ENCODE data around the gene CHD2.

CHD2 gene

DNA sequence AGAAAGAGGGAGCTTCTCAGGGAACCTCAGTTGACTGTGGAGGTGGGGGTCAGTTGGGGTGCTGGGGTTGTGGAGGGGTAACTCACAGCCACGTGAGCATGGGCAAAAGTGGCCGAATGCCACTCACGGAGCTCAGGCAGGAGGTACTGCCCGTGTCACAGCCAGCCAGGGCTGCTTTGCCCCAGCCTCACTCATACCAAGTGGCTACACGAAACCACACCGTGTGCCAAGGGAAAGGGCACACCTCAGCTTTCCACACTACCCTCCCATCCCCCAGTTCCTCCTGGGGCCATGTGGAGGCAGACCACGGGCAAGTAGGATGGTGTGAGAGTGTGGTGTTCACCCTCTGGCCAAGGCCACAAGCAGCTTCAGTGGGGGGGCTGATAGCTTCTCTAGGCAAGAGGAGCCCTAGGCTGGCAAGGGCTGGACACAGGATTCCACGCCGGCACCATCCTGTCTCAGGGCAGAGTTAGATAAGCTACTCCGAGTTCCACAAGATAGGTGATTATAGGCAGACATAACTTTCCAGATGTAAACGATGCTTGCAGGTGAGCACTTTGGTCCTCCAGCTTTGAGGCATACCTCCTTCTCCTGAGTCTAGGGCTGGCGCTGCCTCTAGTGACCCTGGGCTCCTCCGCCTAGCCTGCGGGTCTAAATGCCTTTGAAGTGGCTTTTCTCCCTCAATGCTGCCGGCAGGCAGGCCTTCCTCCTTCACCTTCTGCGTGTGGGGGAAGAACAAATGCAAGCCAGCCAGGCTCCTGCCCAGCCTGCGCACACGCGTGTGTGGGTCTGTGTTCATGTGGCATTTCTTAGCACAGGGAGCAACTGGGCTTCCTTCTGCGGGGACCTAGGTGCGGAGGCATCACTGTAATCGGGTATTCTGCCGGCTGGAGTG, 163.9 kb downstream of the CHD2 start:
- no peak for TF ChIP-seq EZH2phosphoT487 (IDR thresholded peaks at IDR 0.05; ENCODE audit: borderline replicate concordance, low read length)
- TF ChIP-seq, protein P1, sequence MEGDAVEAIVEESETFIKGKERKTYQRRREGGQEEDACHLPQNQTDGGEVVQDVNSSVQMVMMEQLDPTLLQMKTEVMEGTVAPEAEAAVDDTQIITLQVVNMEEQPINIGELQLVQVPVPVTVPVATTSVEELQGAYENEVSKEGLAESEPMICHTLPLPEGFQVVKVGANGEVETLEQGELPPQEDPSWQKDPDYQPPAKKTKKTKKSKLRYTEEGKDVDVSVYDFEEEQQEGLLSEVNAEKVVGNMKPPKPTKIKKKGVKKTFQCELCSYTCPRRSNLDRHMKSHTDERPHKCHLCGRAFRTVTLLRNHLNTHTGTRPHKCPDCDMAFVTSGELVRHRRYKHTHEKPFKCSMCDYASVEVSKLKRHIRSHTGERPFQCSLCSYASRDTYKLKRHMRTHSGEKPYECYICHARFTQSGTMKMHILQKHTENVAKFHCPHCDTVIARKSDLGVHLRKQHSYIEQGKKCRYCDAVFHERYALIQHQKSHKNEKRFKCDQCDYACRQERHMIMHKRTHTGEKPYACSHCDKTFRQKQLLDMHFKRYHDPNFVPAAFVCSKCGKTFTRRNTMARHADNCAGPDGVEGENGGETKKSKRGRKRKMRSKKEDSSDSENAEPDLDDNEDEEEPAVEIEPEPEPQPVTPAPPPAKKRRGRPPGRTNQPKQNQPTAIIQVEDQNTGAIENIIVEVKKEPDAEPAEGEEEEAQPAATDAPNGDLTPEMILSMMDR (IDR thresholded peaks at IDR 0.05; ENCODE audit: low read depth, low read length, poor library complexity, severe bottlenecking): no peak
- Histone ChIP-seq H3K4me3 (ENCODE audit: low read length) (no peak overlapping the region), H3K79me2 (ENCODE audit: control insufficient read depth, low read length) (no peaks in the 10 kb centered on the region), H3K4me1 (ENCODE audit: control insufficient read depth, low read length) (no peaks in the 10 kb centered on the region), H4K20me1 (ENCODE audit: control insufficient read depth, insufficient read depth, low read depth, low read length) (no peaks in the 10 kb centered on the region), H3K4me2 (ENCODE audit: low read length) (no peak overlapping the region), H3F3A (ENCODE audit: control insufficient read depth, insufficient read depth) (no peaks in the 10 kb centered on the region), H3K36me3 (ENCODE audit: control insufficient read depth, low read length) (no peaks in the 10 kb centered on the region), H3K27me3 (ENCODE audit: control insufficient read depth, low read length) (peaks cover 4% of the 10 kb centered on the region; the same call in 1 of the 2 replicates), H3K9me2 (replicated peaks; ENCODE audit: control insufficient read depth, low read length) (no peaks in the 10 kb centered on the region), H3K9me3 (ENCODE audit: control insufficient read depth, insufficient read depth, low read length) (no peaks in the 10 kb centered on the region), H3K27ac (ENCODE audit: low read depth, low read length) (no peak overlapping the region)

DNA sequence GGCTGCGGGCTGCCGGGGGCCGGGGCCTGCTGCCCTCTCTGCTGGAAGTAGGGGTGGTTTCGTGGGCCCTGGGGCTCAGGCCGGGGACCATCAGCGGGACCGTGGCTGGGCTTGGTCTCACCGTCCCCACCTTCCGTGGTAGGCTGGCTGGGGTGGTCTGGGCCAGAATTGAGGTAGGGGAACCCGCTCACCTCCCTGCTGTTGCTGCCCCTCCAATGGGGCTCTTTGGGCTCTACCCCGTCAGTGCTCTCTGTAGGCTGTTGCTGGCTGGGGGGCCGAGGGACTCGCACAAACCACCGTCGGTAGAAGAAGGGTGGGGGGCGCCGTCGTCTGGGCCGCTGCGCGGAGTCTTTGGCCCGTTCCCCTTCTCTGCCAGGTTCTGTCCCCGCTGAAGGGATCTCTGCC, 165.5 kb downstream of the CHD2 start:
- Histone ChIP-seq H3F3A (ENCODE audit: control insufficient read depth, insufficient read depth) (no peaks in the 10 kb centered on the region), H3K27me3 (ENCODE audit: control insufficient read depth, low read length) (peaks cover 8% of the 10 kb centered on the region; the same call in 1 of the 2 replicates), H3K9me3 (ENCODE audit: control insufficient read depth, insufficient read depth, low read length) (no peaks in the 10 kb centered on the region), H3K9me2 (replicated peaks; ENCODE audit: control insufficient read depth, low read length) (no peaks in the 10 kb centered on the region), H3K27ac (ENCODE audit: low read depth, low read length) (no peak overlapping the region), H3K4me3 (ENCODE audit: low read length) (no peak overlapping the region), H3K4me2 (ENCODE audit: low read length) (no peak overlapping the region), H3K79me2 (ENCODE audit: control insufficient read depth, low read length) (no peaks in the 10 kb centered on the region), H3K36me3 (ENCODE audit: control insufficient read depth, low read length) (no peaks in the 10 kb centered on the region), H4K20me1 (ENCODE audit: control insufficient read depth, insufficient read depth, low read depth, low read length) (no peaks in the 10 kb centered on the region), H3K4me1 (ENCODE audit: control insufficient read depth, low read length) (no peaks in the 10 kb centered on the region)
- TF ChIP-seq, protein P1 (IDR thresholded peaks at IDR 0.05; ENCODE audit: low read depth, low read length, poor library complexity, severe bottlenecking): no peak

DNA sequence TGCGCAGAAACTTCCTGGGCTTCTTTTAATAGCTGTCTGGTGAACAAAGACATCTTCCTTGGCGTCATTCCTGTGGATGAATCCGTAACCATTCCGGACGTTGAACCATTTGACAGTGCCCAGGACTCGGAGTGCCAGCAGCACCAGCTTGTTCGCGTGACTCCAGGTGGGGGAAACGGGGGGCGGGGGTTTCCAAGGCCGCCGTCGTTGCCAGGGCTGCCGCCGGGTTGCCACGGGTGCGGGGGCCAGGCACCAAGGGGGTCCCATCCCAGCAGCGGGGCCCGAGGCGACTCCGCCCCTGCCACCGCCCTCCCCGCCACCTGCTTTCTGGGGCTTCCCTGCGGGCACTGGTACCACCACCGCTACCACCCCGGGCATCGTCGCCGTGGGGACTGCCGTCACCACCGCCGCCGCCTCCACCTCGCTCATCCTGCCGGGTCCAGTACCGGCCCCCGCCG, 166.1 kb downstream of the CHD2 start:
- Histone ChIP-seq H3K36me3 (ENCODE audit: control insufficient read depth, low read length) (no peaks in the 10 kb centered on the region), H3K27ac (ENCODE audit: low read depth, low read length) (no peak overlapping the region), H3K4me2 (ENCODE audit: low read length) (no peak overlapping the region), H3K27me3 (ENCODE audit: control insufficient read depth, low read length) (peaks cover 8% of the 10 kb centered on the region; the same call in 1 of the 2 replicates), H4K20me1 (ENCODE audit: control insufficient read depth, insufficient read depth, low read depth, low read length) (no peaks in the 10 kb centered on the region), H3K4me1 (ENCODE audit: control insufficient read depth, low read length) (no peaks in the 10 kb centered on the region), H3K9me2 (replicated peaks; ENCODE audit: control insufficient read depth, low read length) (no peaks in the 10 kb centered on the region), H3K79me2 (ENCODE audit: control insufficient read depth, low read length) (no peaks in the 10 kb centered on the region), H3K4me3 (ENCODE audit: low read length) (no peak overlapping the region), H3F3A (ENCODE audit: control insufficient read depth, insufficient read depth) (no peaks in the 10 kb centered on the region), H3K9me3 (ENCODE audit: control insufficient read depth, insufficient read depth, low read length) (no peaks in the 10 kb centered on the region)
- TF ChIP-seq, protein P1 (IDR thresholded peaks at IDR 0.05; ENCODE audit: low read depth, low read length, poor library complexity, severe bottlenecking): no peak
- TF ChIP-seq EZH2phosphoT487 (IDR thresholded peaks at IDR 0.05; ENCODE audit: borderline replicate concordance, low read length): no peak
